ENCODE results near the gene RGL3. TPM values are rescaled to one million over a fixed set of nuclear protein-coding genes. Genes with fewer than 3 reads are reported as not detected.

RGL3 gene
- total and polyA plus RNA-seq, 4 donors: 1.5 to 9.9 (median 6.4) TPM

DNA sequence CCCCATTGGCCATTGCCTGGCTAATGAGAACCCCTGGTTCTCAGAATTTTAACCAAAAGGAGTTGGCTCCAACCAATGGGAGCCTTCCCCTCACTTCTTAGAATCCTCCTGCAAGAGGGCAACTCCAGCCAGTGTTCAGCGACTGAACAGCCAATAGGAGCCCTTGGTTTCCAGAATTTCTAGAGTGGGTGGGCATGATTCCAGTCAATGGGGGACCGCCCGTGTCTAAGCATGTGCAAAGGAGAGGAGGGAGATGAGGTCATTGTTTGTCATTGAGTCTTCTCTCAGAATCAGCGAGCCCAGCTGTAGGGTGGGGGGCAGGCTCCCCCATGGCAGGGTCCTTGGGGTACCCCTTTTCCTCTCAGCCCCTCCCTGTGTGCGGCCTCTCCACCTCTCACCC is 54.2 kb downstream of the RGL3 start:
- no peak overlapping the region for H3K4me3 ChIP-seq (ENCODE audit: low read depth, low read length)
- H3K36me3 ChIP-seq (ENCODE audit: control insufficient read depth, insufficient read depth, low read length): peaks cover 68% of the 10 kb centered on the region
- H3K4me1 ChIP-seq (ENCODE audit: control insufficient read depth, insufficient read depth, low read length): peaks cover 21% of the 10 kb centered on the region
- H3K9me3 ChIP-seq (ENCODE audit: control insufficient read depth, insufficient read depth, low read length): no peaks in the 10 kb centered on the region
- 47% methylated on average over 3 of the region's 5 CpGs for WGBS (ENCODE audit: insufficient coverage)
- H3K27ac ChIP-seq (ENCODE audit: low read depth, low read length): peak overlapping the region; percentile 33
- no peak for DNase-seq (ENCODE audit: low read depth in 4 of 6, low spot score in 6 of 6)
- no peaks in the 10 kb centered on the region for H3K27me3 ChIP-seq (ENCODE audit: control insufficient read depth, insufficient read depth, low read length)

DNA sequence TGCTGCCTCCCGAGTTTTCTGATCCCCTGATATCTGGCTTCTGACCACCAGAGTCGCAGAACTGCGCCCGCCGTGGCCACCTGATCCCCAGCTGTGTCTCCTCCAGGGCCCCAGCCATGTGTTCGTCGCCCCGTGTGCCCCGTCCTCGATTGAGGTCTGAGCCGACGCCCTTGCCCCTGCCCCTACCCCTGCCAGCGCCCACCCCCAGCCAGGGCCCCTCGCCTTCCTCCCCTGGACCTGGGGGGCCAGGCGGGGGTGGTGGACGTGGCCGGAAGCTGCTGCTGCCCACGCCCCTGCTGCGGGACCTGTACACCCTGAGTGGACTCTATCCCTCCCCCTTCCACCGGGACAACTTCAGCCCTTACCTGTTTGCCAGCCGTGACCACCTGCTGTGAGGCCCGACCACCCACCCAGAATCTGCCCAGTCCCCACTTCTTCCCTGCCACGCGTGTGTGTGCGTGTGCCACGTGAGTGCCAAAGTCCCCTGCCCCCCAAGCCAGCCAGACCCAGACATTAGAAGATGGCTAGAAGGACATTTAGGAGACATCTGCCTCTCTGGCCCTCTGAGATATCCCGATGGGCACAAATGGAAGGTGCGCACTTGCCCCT is 54.7 kb downstream of the RGL3 start:
- Histone ChIP-seq H3K9me3 (ENCODE audit: control insufficient read depth, insufficient read depth, low read length) (no peaks in the 10 kb centered on the region), H3K4me3 (ENCODE audit: low read depth, low read length) (no peak overlapping the region), H3K27me3 (ENCODE audit: control insufficient read depth, insufficient read depth, low read length) (no peaks in the 10 kb centered on the region), H3K4me1 (ENCODE audit: control insufficient read depth, insufficient read depth, low read length) (peaks cover 21% of the 10 kb centered on the region), H3K36me3 (ENCODE audit: control insufficient read depth, insufficient read depth, low read length) (peaks cover 69% of the 10 kb centered on the region), H3K27ac (ENCODE audit: low read depth, low read length) (no peak overlapping the region)
- 88% methylated on average over 25 of the region's 28 CpGs for WGBS (ENCODE audit: insufficient coverage)
- DNase-seq (ENCODE audit: low read depth in 4 of 6, low spot score in 6 of 6): no peak

- peaks cover 21% of the 10 kb centered on the region for H3K4me1 ChIP-seq (ENCODE audit: control insufficient read depth, insufficient read depth, low read length)
- no peaks in the 10 kb centered on the region for H3K27me3 ChIP-seq (ENCODE audit: control insufficient read depth, insufficient read depth, low read length)
- H3K4me3 ChIP-seq (ENCODE audit: low read depth, low read length): no peak overlapping the region
- no peaks in the 10 kb centered on the region for H3K9me3 ChIP-seq (ENCODE audit: control insufficient read depth, insufficient read depth, low read length)
- DNase-seq (ENCODE audit: low read depth in 4 of 6, low spot score in 6 of 6): no peak
- WGBS (ENCODE audit: insufficient coverage): 93% methylated on average over 10 of the region's 10 CpGs
- no peak overlapping the region for H3K27ac ChIP-seq (ENCODE audit: low read depth, low read length)
- H3K36me3 ChIP-seq (ENCODE audit: control insufficient read depth, insufficient read depth, low read length): peaks cover 70% of the 10 kb centered on the region
Measured at GRCh38 chr19:11363881-11364280, 55.2 kb downstream of the RGL3 start.

DNA sequence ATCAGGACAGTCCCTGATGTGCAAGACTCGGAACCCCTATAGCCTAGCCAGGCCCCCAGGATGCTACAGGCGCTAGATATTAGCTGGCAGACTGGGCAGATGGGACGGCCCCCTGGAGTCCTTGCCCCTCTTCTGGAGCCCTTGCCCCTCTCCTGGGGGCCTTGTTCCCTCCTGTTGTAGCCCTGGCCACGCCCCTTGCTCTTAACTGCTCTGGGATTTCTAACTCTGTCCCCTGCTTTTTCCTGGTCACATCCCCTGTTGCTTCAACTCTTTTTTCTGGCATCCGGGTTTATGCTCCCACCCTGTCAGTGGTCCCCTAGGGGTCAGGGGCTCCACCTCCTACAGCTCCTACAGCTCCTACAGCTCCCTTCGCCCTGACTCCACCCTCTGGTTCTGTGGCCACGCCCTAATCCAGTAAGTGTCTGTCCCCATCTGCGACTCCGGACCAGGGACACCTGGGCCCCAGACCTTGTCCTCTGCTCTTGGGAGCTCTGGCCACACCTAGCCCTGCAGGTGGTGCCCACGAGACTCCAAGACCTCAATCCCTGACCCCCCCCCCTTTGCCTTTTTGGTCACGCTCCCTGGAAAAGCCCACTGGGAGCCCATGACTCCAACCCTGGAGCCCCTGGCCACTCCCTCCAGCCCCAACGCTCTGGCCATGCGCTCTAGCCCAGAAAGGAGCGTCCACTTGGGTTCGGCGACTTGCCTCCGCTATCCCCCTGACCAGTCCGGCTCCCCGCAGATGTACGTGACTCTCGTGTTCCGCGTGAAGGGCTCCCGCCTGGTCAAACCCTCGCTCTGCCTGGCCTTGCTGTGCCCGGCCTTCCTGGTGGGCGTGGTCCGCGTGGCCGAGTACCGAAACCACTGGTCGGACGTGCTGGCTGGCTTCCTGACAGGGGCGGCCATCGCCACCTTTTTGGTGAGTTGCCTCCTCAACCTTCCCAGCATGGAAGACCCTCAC is 57.1 kb downstream of the RGL3 start:
- WGBS (ENCODE audit: insufficient coverage): 70% methylated on average over 34 of the region's 35 CpGs
- no peaks in the 10 kb centered on the region for H3K27me3 ChIP-seq (ENCODE audit: control insufficient read depth, insufficient read depth, low read length)
- DNase-seq (ENCODE audit: low read depth in 4 of 6, low spot score in 6 of 6): no peak
- peaks cover 26% of the 10 kb centered on the region for H3K4me1 ChIP-seq (ENCODE audit: control insufficient read depth, insufficient read depth, low read length)
- H3K36me3 ChIP-seq (ENCODE audit: control insufficient read depth, insufficient read depth, low read length): peaks cover 89% of the 10 kb centered on the region
- no peaks in the 10 kb centered on the region for H3K9me3 ChIP-seq (ENCODE audit: control insufficient read depth, insufficient read depth, low read length)
- H3K4me3 ChIP-seq (ENCODE audit: low read depth, low read length): no peak overlapping the region
- H3K27ac ChIP-seq (ENCODE audit: low read depth, low read length): no peak overlapping the region

- 33% methylated on average over 43 of the region's 43 CpGs for WGBS (ENCODE audit: insufficient coverage)
- Histone ChIP-seq H3K27me3 (ENCODE audit: control insufficient read depth, insufficient read depth, low read length) (no peaks in the 10 kb centered on the region), H3K27ac (ENCODE audit: low read depth, low read length) (no peak overlapping the region), H3K4me3 (ENCODE audit: low read depth, low read length) (no peak overlapping the region), H3K9me3 (ENCODE audit: control insufficient read depth, insufficient read depth, low read length) (no peaks in the 10 kb centered on the region), H3K4me1 (ENCODE audit: control insufficient read depth, insufficient read depth, low read length) (peaks cover 35% of the 10 kb centered on the region), H3K36me3 (ENCODE audit: control insufficient read depth, insufficient read depth, low read length) (peaks cover 96% of the 10 kb centered on the region)
- DNase-seq (ENCODE audit: low read depth in 4 of 6, low spot score in 6 of 6): no peak
Measured at GRCh38 chr19:11361037-11361770, 57.9 kb downstream of the RGL3 start.

DNA sequence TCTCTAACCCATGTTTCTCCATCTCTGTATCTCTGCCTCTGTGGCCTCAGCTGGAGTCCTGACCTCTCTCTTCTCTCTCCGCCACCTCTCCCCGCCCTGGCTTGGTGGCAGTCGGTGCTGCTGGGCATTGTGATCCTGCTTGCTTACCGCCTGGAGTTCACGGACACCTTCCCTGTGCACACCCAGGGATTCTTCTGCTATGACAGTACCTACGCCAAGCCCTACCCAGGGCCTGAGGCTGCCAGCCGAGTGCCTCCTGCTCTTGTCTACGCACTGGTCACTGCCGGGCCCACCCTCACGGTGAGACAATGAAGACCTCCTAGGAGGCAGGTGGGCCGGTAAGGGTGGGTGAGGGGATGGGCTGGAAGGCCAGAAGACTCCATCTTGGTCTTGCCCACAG is 59.7 kb downstream of the RGL3 start:
- 82% methylated on average over 11 of the region's 11 CpGs for whole genome bisulfite sequencing (ENCODE audit: insufficient coverage)
- Histone ChIP-seq H3K27me3 (ENCODE audit: control insufficient read depth, insufficient read depth, low read length) (no peaks in the 10 kb centered on the region), H3K4me1 (ENCODE audit: control insufficient read depth, insufficient read depth, low read length) (peaks cover 35% of the 10 kb centered on the region), H3K36me3 (ENCODE audit: control insufficient read depth, insufficient read depth, low read length) (peaks cover 79% of the 10 kb centered on the region), H3K27ac (ENCODE audit: low read depth, low read length) (no peak overlapping the region), H3K9me3 (ENCODE audit: control insufficient read depth, insufficient read depth, low read length) (no peaks in the 10 kb centered on the region), H3K4me3 (ENCODE audit: low read depth, low read length) (no peak overlapping the region)
- DNase-seq (ENCODE audit: low read depth in 4 of 6, low spot score in 6 of 6): no peak

DNA sequence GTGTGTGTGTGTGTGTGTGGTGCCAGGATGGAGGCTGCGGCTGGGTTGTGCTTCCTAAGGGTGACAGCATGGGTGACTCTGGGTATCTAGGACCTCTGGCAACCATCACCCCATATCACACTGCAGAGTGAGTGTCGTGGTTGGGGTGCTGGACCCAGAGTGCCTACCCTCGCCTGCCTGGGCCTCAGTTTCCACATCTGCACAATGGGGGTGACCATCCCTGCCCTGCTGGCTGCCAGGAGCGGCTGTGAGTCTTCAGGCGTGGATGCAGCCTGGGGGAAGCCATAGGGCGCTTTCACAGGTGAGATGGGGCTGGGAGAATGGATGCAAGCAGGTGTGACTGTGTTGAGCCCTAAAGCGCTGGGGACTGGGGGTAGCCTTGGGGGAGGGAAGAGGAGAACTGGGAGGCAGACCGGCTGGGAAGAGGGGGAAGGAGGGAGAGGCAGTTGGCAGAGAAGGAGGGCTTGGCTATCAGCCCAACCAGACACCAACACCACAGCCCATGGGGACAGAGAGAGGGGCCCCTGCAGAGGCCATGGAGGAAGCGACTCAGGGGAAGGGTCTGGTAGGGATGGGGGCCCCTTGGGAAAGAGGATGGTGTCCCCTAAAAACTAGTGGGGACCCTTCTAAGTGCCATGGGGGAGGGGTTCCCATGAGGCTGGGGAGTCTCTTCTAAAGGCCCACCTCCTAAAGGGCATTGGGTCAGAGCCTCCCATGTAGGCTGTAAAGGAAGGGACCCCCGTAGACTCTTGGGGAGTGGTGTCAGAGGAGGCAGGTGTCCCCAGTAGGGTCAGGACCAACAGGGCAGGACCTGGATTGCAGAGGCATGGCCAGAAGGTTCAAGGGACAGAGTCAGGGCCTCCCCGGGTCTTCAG is 62.2 kb downstream of the RGL3 start:
- Histone ChIP-seq H3K9me3 (ENCODE audit: control insufficient read depth, insufficient read depth, low read length) (no peaks in the 10 kb centered on the region), H3K4me1 (ENCODE audit: control insufficient read depth, insufficient read depth, low read length) (peaks cover 32% of the 10 kb centered on the region), H3K27ac (ENCODE audit: low read depth, low read length) (no peak overlapping the region), H3K36me3 (ENCODE audit: control insufficient read depth, insufficient read depth, low read length) (peaks cover 56% of the 10 kb centered on the region), H3K27me3 (ENCODE audit: control insufficient read depth, insufficient read depth, low read length) (no peaks in the 10 kb centered on the region), H3K4me3 (ENCODE audit: low read depth, low read length) (peak overlapping the region; percentile 67)
- 81% methylated on average over 6 of the region's 11 CpGs for WGBS (ENCODE audit: insufficient coverage)
- DNase-seq (ENCODE audit: low read depth in 4 of 6, low spot score in 6 of 6): no peak

DNA sequence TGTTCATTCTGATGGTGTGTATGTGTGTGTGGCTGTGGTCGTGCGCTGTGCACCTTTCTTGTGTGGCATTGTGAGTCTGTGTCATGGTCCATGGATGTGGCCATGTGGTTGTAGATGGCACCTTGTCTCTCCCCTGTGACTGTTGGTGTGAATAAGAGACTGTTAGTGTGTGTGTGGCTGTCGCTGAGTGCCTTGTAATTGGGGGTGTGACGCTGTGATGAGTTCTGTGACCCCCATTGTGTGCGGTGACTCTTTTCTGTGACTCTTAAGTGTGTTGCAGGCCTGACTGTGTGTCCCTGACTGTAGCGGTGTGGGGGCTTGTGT is 63.1 kb downstream of the RGL3 start:
- Histone ChIP-seq H3K27ac (ENCODE audit: low read depth, low read length) (no peak overlapping the region), H3K4me1 (ENCODE audit: control insufficient read depth, insufficient read depth, low read length) (peaks cover 28% of the 10 kb centered on the region), H3K36me3 (ENCODE audit: control insufficient read depth, insufficient read depth, low read length) (peaks cover 47% of the 10 kb centered on the region), H3K4me3 (ENCODE audit: low read depth, low read length) (peak overlapping the region; percentile 67), H3K27me3 (ENCODE audit: control insufficient read depth, insufficient read depth, low read length) (no peaks in the 10 kb centered on the region), H3K9me3 (ENCODE audit: control insufficient read depth, insufficient read depth, low read length) (no peaks in the 10 kb centered on the region)
- 64% methylated on average over 6 of the region's 6 CpGs for WGBS (ENCODE audit: insufficient coverage)
- no peak for DNase-seq (ENCODE audit: low read depth in 4 of 6, low spot score in 6 of 6)
